Measurements from ENCODE around the gene VSX1.

- TF ChIP-seq POLR2A (IDR thresholded peaks at IDR 0.05; ENCODE audit: low read depth, low read length) (no peak), TAF1 (IDR thresholded peaks at IDR 0.05; ENCODE audit: borderline replicate concordance, low read depth, low read length) (no peak), POLR2AphosphoS5 (IDR thresholded peaks at IDR 0.05; ENCODE audit: low read depth, low read length) (no peak)
Measured at GRCh38 chr20:25120920-25121319, 39.0 kb upstream of the VSX1 start.

Measured in GM12892 (cell line).